GM23338 (cell line): ENCODE measurements around the gene CCRL2. TPM values are rescaled to one million over a fixed set of nuclear protein-coding genes. Genes with fewer than 3 reads are reported as not detected.

ENCODE experiments used
- ATAC-seq: fragments of 200-7000 bp; cut with Tn5 transposase; 3 replicates; pipeline ENCODE4 v1.9.1; 2020
- DNase-seq: peaks from one replicate; pipeline ENCODE4 v3.0.0-alpha.2; 2015; ENCODE audit warnings: low spot score
- H2AFZ ChIP-seq: fragments of 200-600 bp; sonication (generic); 2 replicates; pipeline ENCODE4 v1.8.0; 2016; ENCODE audit warnings: antibody characterized with exemption, mild to moderate bottlenecking, moderate library complexity
- H3F3A ChIP-seq: fragments of 200-600 bp; sonication (generic); replicated peaks from 2 replicates; pipeline ENCODE4 v1.8.0; 2017; ENCODE audit warnings: antibody characterized with exemption, mixed run types, low read depth
- H3K27ac ChIP-seq: fragments of 200-600 bp; sonication (generic); 2 replicates; pipeline ENCODE4 v1.6.1; 2016; ENCODE audit warnings: low read depth
- H3K27me3 ChIP-seq: fragments of 200-600 bp; sonication (generic); 2 replicates; pipeline ENCODE4 v1.8.0; 2016; ENCODE audit warnings: mild to moderate bottlenecking, mixed run types, moderate library complexity; ENCODE audit not compliant: insufficient read depth
- H3K36me3 ChIP-seq: fragments of 200-600 bp; sonication (generic); 2 replicates; pipeline ENCODE4 v1.8.0; 2016; ENCODE audit warnings: mild to moderate bottlenecking; ENCODE audit not compliant: insufficient read depth
- H3K4me1 ChIP-seq: fragments of 200-600 bp; sonication (generic); 2 replicates; pipeline ENCODE4 v1.8.0; 2016; ENCODE audit warnings: mild to moderate bottlenecking, moderate library complexity; ENCODE audit not compliant: insufficient read depth
- H3K4me2 ChIP-seq: fragments of 200-600 bp; sonication (generic); 2 replicates; pipeline ENCODE4 v1.7.1; 2017; ENCODE audit warnings: mixed run types
- H3K4me3 ChIP-seq: fragments of 200-600 bp; sonication (generic); 2 replicates; pipeline ENCODE4 v1.6.1; 2016; ENCODE audit warnings: mixed run types
- H3K79me2 ChIP-seq: fragments of 200-600 bp; sonication (generic); replicated peaks from 2 replicates; pipeline ENCODE4 v1.8.0; 2017; ENCODE audit warnings: mild to moderate bottlenecking; ENCODE audit not compliant: insufficient read depth
- H3K9me2 ChIP-seq: fragments of 200-600 bp; sonication (generic); 2 replicates; pipeline ENCODE4 v1.8.0; 2017; ENCODE audit not compliant: insufficient read depth
- H4K20me1 ChIP-seq: fragments of 200-600 bp; sonication (generic); replicated peaks from 2 replicates; pipeline ENCODE4 v1.8.0; 2017; ENCODE audit warnings: mild to moderate bottlenecking; ENCODE audit not compliant: insufficient read depth
- H3K27ac Mint-ChIP-seq: 2 replicates; pipeline ENCODE4 v1.8.0; 2020; ENCODE audit warnings: inconsistent platforms, mild to moderate bottlenecking, moderate library complexity, mixed read lengths
- H3K27me3 Mint-ChIP-seq: 3 replicates; pipeline ENCODE4 v1.8.0; 2022; ENCODE audit warnings: low read depth, mild to moderate bottlenecking, moderate library complexity, mixed read lengths, inconsistent platforms; ENCODE audit not compliant: insufficient read depth, poor library complexity
- H3K36me3 Mint-ChIP-seq: 3 replicates; pipeline ENCODE4 v1.8.0; 2021; ENCODE audit warnings: low read depth, mild to moderate bottlenecking, inconsistent platforms, moderate library complexity, mixed read lengths
- H3K4me1 Mint-ChIP-seq: 3 replicates; pipeline ENCODE4 v1.8.0; 2020; ENCODE audit warnings: mild to moderate bottlenecking, inconsistent platforms, mixed read lengths
- H3K4me3 Mint-ChIP-seq: 3 replicates; pipeline ENCODE4 v1.8.0; 2021; ENCODE audit warnings: moderate library complexity, mild to moderate bottlenecking, inconsistent platforms, mixed read lengths
- H3K9me3 Mint-ChIP-seq: 3 replicates; pipeline ENCODE4 v1.8.0; 2020; ENCODE audit warnings: moderate library complexity, mild to moderate bottlenecking, inconsistent platforms, mixed read lengths
- EZH2 ChIP-seq: fragments of 200-600 bp; sonication (generic); IDR thresholded peaks from one replicate; pipeline ENCODE4 v1.8.0; 2017; ENCODE audit warnings: antibody characterized with exemption, mild to moderate bottlenecking, low read depth; ENCODE audit not compliant: unreplicated experiment
- EZH2phosphoT487 ChIP-seq: fragments of 200-600 bp; sonication (generic); IDR thresholded peaks from one replicate; pipeline ENCODE4 v1.8.1; 2018; ENCODE audit warnings: antibody characterized with exemption; ENCODE audit not compliant: unreplicated experiment
- NANOG ChIP-seq: IDR thresholded peaks from 2 replicates; pipeline ENCODE4 v1.6.1; 2016; ENCODE audit warnings: antibody characterized with exemption, borderline replicate concordance
- POLR2AphosphoS5 ChIP-seq: IDR thresholded peaks from 2 replicates; pipeline ENCODE4 v1.6.1; 2016; ENCODE audit warnings: antibody characterized with exemption, low read depth
- STAT1 ChIP-seq: IDR thresholded peaks from one replicate; pipeline ENCODE4 v1.6.1; 2016; ENCODE audit warnings: antibody characterized with exemption; ENCODE audit not compliant: unreplicated experiment
- ZNF114 ChIP-seq: fragments of 250-450 bp; sonication (Bioruptor Pico); IDR thresholded peaks from 2 replicates; pipeline ENCODE4 v1.5.0; 2020; ENCODE audit warnings: mild to moderate bottlenecking, moderate library complexity
- ZNF331 ChIP-seq: fragments of 250-450 bp; sonication (Bioruptor Pico); IDR thresholded peaks from 2 replicates; pipeline ENCODE4 v1.5.0; 2020; ENCODE audit warnings: low read depth, mild to moderate bottlenecking, moderate library complexity
- polyA plus RNA-seq: library from polyadenylated mRNA; unstranded; fragments of >200 nt; fragmentation: Nextera tagmentation; extraction: Ambion mirVana; gene quantifications from 2 replicates; pipeline ENCODE4 v1.2.1, GENCODE V29; 2016
- total RNA-seq: library from RNA; depleted of rRNA; stranded (reverse); fragments of >200 nt; shearing (Covaris generic); gene quantifications from 2 replicates; pipeline ENCODE4 v1.2.3, GENCODE V29; 2014
- TF ChIP-seq, protein P1 (sequence below): fragments of 250-450 bp; sonication (Bioruptor Pico); IDR thresholded peaks from 2 replicates; pipeline ENCODE4 v1.5.0; 2020; ENCODE audit warnings: mild to moderate bottlenecking, moderate library complexity
- TF ChIP-seq, protein P2 (sequence below), 2 experiments: fragments of 200-600 bp in 1 of 2; sonication (generic) in 1 of 2; conservative IDR thresholded peaks; 2 replicates each; pipeline versions ENCODE4 v1.5.1 to v1.6.1; 2016 to 2017; ENCODE audit warnings: antibody characterized with exemption in 2 of 2, low read depth in 2 of 2, mild to moderate bottlenecking in 2 of 2, moderate library complexity in 1 of 2
- TF ChIP-seq, protein P3 (sequence below): IDR thresholded peaks from one replicate; pipeline ENCODE4 v1.6.1; 2018; ENCODE audit warnings: antibody characterized with exemption; ENCODE audit not compliant: unreplicated experiment

The CCRL2 gene
- total and polyA plus RNA-seq, 2 experiments from 2014 or later = not detected

DNA sequence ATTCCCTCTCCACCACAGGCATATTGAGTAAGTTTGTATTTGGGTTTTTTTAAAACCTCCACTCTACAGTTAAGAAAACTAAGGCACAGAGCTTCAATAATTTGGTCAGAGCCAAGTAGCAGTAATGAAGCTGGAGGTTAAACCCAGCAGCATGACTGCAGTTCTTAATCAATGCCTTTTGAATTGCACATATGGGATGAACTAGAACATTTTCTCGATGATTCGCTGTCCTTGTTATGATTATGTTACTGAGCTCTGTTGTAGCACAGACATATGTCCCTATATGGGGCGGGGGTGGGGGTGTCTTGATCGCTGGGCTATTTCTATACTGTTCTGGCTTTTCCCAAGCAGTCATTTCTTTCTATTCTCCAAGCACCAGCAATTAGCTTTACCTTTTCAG is 37.9 kb upstream of the CCRL2 start (continued):
- TF ChIP-seq, protein P1, sequence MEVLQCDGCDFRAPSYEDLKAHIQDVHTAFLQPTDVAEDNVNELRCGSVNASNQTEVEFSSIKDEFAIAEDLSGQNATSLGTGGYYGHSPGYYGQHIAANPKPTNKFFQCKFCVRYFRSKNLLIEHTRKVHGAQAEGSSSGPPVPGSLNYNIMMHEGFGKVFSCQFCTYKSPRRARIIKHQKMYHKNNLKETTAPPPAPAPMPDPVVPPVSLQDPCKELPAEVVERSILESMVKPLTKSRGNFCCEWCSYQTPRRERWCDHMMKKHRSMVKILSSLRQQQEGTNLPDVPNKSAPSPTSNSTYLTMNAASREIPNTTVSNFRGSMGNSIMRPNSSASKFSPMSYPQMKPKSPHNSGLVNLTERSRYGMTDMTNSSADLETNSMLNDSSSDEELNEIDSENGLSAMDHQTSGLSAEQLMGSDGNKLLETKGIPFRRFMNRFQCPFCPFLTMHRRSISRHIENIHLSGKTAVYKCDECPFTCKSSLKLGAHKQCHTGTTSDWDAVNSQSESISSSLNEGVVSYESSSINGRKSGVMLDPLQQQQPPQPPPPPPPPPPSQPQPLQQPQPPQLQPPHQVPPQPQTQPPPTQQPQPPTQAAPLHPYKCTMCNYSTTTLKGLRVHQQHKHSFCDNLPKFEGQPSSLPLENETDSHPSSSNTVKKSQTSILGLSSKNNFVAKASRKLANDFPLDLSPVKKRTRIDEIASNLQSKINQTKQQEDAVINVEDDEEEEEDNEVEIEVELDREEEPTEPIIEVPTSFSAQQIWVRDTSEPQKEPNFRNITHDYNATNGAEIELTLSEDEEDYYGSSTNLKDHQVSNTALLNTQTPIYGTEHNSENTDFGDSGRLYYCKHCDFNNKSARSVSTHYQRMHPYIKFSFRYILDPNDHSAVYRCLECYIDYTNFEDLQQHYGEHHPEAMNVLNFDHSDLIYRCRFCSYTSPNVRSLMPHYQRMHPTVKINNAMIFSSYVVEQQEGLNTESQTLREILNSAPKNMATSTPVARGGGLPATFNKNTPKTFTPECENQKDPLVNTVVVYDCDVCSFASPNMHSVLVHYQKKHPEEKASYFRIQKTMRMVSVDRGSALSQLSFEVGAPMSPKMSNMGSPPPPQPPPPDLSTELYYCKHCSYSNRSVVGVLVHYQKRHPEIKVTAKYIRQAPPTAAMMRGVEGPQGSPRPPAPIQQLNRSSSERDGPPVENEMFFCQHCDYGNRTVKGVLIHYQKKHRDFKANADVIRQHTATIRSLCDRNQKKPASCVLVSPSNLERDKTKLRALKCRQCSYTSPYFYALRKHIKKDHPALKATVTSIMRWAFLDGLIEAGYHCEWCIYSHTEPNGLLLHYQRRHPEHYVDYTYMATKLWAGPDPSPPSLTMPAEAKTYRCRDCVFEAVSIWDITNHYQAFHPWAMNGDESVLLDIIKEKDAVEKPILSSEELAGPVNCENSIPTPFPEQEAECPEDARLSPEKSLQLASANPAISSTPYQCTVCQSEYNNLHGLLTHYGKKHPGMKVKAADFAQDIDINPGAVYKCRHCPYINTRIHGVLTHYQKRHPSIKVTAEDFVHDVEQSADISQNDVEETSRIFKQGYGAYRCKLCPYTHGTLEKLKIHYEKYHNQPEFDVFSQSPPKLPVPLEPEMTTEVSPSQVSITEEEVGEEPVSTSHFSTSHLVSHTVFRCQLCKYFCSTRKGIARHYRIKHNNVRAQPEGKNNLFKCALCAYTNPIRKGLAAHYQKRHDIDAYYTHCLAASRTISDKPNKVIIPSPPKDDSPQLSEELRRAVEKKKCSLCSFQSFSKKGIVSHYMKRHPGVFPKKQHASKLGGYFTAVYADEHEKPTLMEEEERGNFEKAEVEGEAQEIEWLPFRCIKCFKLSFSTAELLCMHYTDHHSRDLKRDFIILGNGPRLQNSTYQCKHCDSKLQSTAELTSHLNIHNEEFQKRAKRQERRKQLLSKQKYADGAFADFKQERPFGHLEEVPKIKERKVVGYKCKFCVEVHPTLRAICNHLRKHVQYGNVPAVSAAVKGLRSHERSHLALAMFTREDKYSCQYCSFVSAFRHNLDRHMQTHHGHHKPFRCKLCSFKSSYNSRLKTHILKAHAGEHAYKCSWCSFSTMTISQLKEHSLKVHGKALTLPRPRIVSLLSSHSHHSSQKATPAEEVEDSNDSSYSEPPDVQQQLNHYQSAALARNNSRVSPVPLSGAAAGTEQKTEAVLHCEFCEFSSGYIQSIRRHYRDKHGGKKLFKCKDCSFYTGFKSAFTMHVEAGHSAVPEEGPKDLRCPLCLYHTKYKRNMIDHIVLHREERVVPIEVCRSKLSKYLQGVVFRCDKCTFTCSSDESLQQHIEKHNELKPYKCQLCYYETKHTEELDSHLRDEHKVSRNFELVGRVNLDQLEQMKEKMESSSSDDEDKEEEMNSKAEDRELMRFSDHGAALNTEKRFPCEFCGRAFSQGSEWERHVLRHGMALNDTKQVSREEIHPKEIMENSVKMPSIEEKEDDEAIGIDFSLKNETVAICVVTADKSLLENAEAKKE (CRISPR knock-in tag) = no peak
- TF ChIP-seq ZNF331 (CRISPR knock-in tag) (no peak), STAT1 (no peak), POLR2AphosphoS5 (no peak)

DNA sequence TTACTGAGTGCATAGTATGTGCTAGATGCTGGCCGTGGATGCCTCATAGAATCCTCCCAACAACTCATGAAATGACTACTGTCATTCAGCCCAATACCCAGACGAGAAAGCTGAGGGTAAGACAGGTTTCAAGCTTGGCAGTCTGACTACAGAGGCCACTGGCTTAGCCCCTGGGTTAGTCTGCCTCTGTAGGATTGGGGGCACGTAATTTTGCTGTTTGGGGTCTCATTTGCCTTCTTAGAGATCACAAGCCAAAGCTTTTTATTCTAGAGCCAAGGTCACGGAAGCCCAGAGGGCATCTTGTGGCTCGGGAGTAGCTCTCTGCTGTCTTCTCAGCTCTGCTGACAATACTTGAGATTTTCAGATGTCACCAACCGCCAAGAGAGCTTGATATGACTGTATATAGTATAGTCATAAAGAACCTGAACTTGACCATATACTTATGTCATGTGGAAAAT is 37.4 kb upstream of the CCRL2 start:
- Histone ChIP-seq H3K36me3 (no peaks in the 10 kb centered on the region), H3K27ac (no peak overlapping the region), H2AFZ (no peak overlapping the region), H3K4me3 (no peak overlapping the region), H3K4me1 (no peaks in the 10 kb centered on the region), H4K20me1 (no peaks in the 10 kb centered on the region; the same call in 1 of the 2 replicates), H3K27me3 (no peaks in the 10 kb centered on the region), H3K79me2 (no peaks in the 10 kb centered on the region), H3F3A (no peaks in the 10 kb centered on the region), H3K9me2 (0 out of 2 replicates have a peak, but pooled peaks cover 1% of the 10 kb centered on the region), H3K4me2 (no peak overlapping the region)
- Mint-ChIP-seq H3K27me3 (peaks cover 2% of the 10 kb centered on the region), H3K9me3 (no peaks in the 10 kb centered on the region), H3K36me3 (no peaks in the 10 kb centered on the region; the same call in 2 of the 3 replicates), H3K4me3 (no peak overlapping the region), H3K4me1 (peaks cover 4% of the 10 kb centered on the region), H3K27ac (no peak overlapping the region)
- ATAC-seq (no peak), DNase-seq (no peak)
- TF ChIP-seq, protein P2, sequence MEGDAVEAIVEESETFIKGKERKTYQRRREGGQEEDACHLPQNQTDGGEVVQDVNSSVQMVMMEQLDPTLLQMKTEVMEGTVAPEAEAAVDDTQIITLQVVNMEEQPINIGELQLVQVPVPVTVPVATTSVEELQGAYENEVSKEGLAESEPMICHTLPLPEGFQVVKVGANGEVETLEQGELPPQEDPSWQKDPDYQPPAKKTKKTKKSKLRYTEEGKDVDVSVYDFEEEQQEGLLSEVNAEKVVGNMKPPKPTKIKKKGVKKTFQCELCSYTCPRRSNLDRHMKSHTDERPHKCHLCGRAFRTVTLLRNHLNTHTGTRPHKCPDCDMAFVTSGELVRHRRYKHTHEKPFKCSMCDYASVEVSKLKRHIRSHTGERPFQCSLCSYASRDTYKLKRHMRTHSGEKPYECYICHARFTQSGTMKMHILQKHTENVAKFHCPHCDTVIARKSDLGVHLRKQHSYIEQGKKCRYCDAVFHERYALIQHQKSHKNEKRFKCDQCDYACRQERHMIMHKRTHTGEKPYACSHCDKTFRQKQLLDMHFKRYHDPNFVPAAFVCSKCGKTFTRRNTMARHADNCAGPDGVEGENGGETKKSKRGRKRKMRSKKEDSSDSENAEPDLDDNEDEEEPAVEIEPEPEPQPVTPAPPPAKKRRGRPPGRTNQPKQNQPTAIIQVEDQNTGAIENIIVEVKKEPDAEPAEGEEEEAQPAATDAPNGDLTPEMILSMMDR (conservative IDR thresholded peaks at IDR 0.05; ENCODE audit: low read depth in 2 of 2) = no peak
- TF ChIP-seq POLR2AphosphoS5 (no peak), EZH2phosphoT487 (no peak), ZNF331 (CRISPR knock-in tag) (no peak), NANOG (no peak), ZNF114 (CRISPR knock-in tag) (no peak), EZH2 (no peak)
- TF ChIP-seq, protein P3, sequence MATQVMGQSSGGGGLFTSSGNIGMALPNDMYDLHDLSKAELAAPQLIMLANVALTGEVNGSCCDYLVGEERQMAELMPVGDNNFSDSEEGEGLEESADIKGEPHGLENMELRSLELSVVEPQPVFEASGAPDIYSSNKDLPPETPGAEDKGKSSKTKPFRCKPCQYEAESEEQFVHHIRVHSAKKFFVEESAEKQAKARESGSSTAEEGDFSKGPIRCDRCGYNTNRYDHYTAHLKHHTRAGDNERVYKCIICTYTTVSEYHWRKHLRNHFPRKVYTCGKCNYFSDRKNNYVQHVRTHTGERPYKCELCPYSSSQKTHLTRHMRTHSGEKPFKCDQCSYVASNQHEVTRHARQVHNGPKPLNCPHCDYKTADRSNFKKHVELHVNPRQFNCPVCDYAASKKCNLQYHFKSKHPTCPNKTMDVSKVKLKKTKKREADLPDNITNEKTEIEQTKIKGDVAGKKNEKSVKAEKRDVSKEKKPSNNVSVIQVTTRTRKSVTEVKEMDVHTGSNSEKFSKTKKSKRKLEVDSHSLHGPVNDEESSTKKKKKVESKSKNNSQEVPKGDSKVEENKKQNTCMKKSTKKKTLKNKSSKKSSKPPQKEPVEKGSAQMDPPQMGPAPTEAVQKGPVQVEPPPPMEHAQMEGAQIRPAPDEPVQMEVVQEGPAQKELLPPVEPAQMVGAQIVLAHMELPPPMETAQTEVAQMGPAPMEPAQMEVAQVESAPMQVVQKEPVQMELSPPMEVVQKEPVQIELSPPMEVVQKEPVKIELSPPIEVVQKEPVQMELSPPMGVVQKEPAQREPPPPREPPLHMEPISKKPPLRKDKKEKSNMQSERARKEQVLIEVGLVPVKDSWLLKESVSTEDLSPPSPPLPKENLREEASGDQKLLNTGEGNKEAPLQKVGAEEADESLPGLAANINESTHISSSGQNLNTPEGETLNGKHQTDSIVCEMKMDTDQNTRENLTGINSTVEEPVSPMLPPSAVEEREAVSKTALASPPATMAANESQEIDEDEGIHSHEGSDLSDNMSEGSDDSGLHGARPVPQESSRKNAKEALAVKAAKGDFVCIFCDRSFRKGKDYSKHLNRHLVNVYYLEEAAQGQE = no peak
